Keratinocyte (primary cell): ENCODE results near the gene INHA. TPM values are rescaled to one million over a fixed set of nuclear protein-coding genes. Genes with fewer than 3 reads are reported as not detected.

Source experiments
- DNase-seq: peaks from one replicate; pipeline ENCODE4 v3.0.0-alpha.2; 2011; ENCODE audit warnings: low read depth, missing footprints, low spot score
- FAIRE-seq: peaks from 2 replicates; lab custom pipeline; 2011; peaks lifted over from hg19 to GRCh38; lab: Jason Lieb, UNC
- H2AFZ ChIP-seq: 2 replicates; pipeline ENCODE4 v1.6.0; 2012; ENCODE audit warnings: low read length, control low read depth, inconsistent platforms; ENCODE audit not compliant: control insufficient read depth
- H3K27ac ChIP-seq: 2 replicates; pipeline ENCODE4 v1.5.1; 2011; ENCODE audit warnings: low read length; ENCODE audit not compliant: control insufficient read depth, insufficient read depth
- H3K27me3 ChIP-seq: 3 replicates; pipeline ENCODE4 v1.6.0; 2011; ENCODE audit warnings: low read length; ENCODE audit not compliant: control insufficient read depth, insufficient read depth; ENCODE audit errors: extremely low read depth
- H3K36me3 ChIP-seq, 2 experiments: 2 replicates in 1 of 2; 3 replicates in 1 of 2; pipeline ENCODE4 v1.5.1; 2011; ENCODE audit warnings: low read length in 2 of 2, mild to moderate bottlenecking in 1 of 2; ENCODE audit not compliant: control insufficient read depth in 2 of 2, insufficient read depth in 2 of 2; ENCODE audit errors: extremely low read depth in 1 of 2
- H3K4me1 ChIP-seq: 3 replicates; pipeline ENCODE4 v1.5.1; 2011; ENCODE audit warnings: low read length; ENCODE audit not compliant: control insufficient read depth, insufficient read depth; ENCODE audit errors: extremely low read depth
- H3K4me2 ChIP-seq: 3 replicates; pipeline ENCODE4 v1.6.0; 2011; ENCODE audit warnings: low read depth, low read length; ENCODE audit not compliant: control insufficient read depth, insufficient read depth; ENCODE audit errors: extremely low read depth
- H3K4me3 ChIP-seq, 3 experiments: fragments of 200-600 bp in 1 of 3; sonication (generic) in 1 of 3; 2 replicates in 2 of 3; 3 replicates in 1 of 3; pipeline ENCODE4 v1.5.1; 2011 to 2016; ENCODE audit warnings: low read length in 3 of 3, mild to moderate bottlenecking in 3 of 3, control low read depth in 2 of 3, inconsistent platforms in 1 of 3, low read depth in 1 of 3, mixed read lengths in 1 of 3, mixed run types in 1 of 3, moderate library complexity in 1 of 3; ENCODE audit not compliant: control insufficient read depth in 2 of 3, insufficient read depth in 2 of 3; ENCODE audit errors: extremely low read depth in 1 of 3
- H3K79me2 ChIP-seq: 2 replicates; pipeline ENCODE4 v1.6.0; 2012; ENCODE audit warnings: low read length; ENCODE audit not compliant: control insufficient read depth, insufficient read depth
- H3K9ac ChIP-seq: 3 replicates; pipeline ENCODE4 v1.6.0; 2011; ENCODE audit warnings: low read length; ENCODE audit not compliant: control insufficient read depth, insufficient read depth; ENCODE audit errors: extremely low read depth
- H3K9me1 ChIP-seq: 3 replicates; pipeline ENCODE4 v1.6.0; 2011; ENCODE audit warnings: low read length; ENCODE audit not compliant: control insufficient read depth, insufficient read depth; ENCODE audit errors: extremely low read depth
- H3K9me3 ChIP-seq: 2 replicates; pipeline ENCODE4 v1.5.1; 2012; ENCODE audit warnings: low read depth, low read length; ENCODE audit not compliant: control insufficient read depth
- H4K20me1 ChIP-seq: 3 replicates; pipeline ENCODE4 v1.6.0; 2011; ENCODE audit warnings: low read length; ENCODE audit not compliant: control insufficient read depth, insufficient read depth; ENCODE audit errors: extremely low read depth
- CTCF ChIP-seq, 3 experiments: IDR thresholded peaks in 1 of 3; conservative IDR thresholded peaks in 1 of 3; optimal IDR thresholded peaks in 1 of 3; 2 replicates in 2 of 3; 3 replicates in 1 of 3; pipeline versions ENCODE3 to v1.5.1; 2011; ENCODE audit warnings: low read length in 3 of 3, mild to moderate bottlenecking in 3 of 3, moderate library complexity in 2 of 3, control low read depth in 1 of 3, inconsistent platforms in 1 of 3; ENCODE audit not compliant: insufficient read depth in 2 of 3; ENCODE audit errors: extremely low read depth in 1 of 3
- EZH2 ChIP-seq: IDR thresholded peaks from one replicate; pipeline ENCODE4 v1.6.1; 2012; ENCODE audit warnings: inconsistent platforms, mild to moderate bottlenecking, low read length, moderate library complexity
- dilution Hi-C: fragments of 300-500 bp; cut with MboI; formaldehyde crosslinking; loops from one replicate; pipeline ENCODE4 v1.7.0; 2020; ENCODE audit warnings: low sequenced_read_pairs; ENCODE audit not compliant: extremely low pct_ligation_motif_present
- polyA plus RNA-seq, 5 experiments: library from polyadenylated mRNA; depleted of rRNA in 3 of 5; stranded (reverse) in 3 of 5; stranded (forward) in 1 of 5; unstranded in 1 of 5; fragments of >200 nt; gene quantifications; 1 replicate in 1 of 5; 2 replicates in 3 of 5; 3 replicates in 1 of 5; pipeline versions ENCODE4 v1.2.1 to v1.2.3, GENCODE V29; 2011 to 2012; ENCODE audit warnings: missing spikeins in 2 of 5, low read depth in 1 of 5, low replicate concordance in 1 of 5

The INHA gene
- polyA plus RNA-seq, 1 donor (not counting 4 experiments of a cell fraction or from before 2014, with no cell fraction given) = 0.18 TPM

GRCh38 chr2:219538504-219538951 is 33.6 kb upstream of the INHA start:
- H3K27me3 ChIP-seq = no peaks in the 10 kb centered on the region
- TF ChIP-seq CTCF (optimal IDR thresholded peaks at IDR 0.05 in 1 of 3, IDR thresholded peaks at IDR 0.05 in 1 of 3, conservative IDR thresholded peaks at IDR 0.05 in 1 of 3; ENCODE audit: extremely low read depth in 1 of 3, insufficient read depth in 2 of 3, low read length in 3 of 3) (no peak), EZH2 (no peak)
- no peak overlapping the region for H3K27ac ChIP-seq
- no peak overlapping the region for H3K9ac ChIP-seq
- DNase-seq (no peak), FAIRE-seq (no peak)
- no peak overlapping the region for H2AFZ ChIP-seq
- peaks cover 20% of the 10 kb centered on the region for H3K4me1 ChIP-seq
- H4K20me1 ChIP-seq = peaks cover 10% of the 10 kb centered on the region
- dilution Hi-C loops = no loop called here
- H3K4me3 ChIP-seq = no peak overlapping the region
- no peak overlapping the region for H3K4me2 ChIP-seq
- H3K9me1 ChIP-seq = no peaks in the 10 kb centered on the region
- H3K79me2 ChIP-seq = peaks cover 33% of the 10 kb centered on the region
- H3K9me3 ChIP-seq = no peaks in the 10 kb centered on the region
- peaks cover 20 to 23% of the 10 kb centered on the region in 2 experiments for H3K36me3 ChIP-seq

DNA sequence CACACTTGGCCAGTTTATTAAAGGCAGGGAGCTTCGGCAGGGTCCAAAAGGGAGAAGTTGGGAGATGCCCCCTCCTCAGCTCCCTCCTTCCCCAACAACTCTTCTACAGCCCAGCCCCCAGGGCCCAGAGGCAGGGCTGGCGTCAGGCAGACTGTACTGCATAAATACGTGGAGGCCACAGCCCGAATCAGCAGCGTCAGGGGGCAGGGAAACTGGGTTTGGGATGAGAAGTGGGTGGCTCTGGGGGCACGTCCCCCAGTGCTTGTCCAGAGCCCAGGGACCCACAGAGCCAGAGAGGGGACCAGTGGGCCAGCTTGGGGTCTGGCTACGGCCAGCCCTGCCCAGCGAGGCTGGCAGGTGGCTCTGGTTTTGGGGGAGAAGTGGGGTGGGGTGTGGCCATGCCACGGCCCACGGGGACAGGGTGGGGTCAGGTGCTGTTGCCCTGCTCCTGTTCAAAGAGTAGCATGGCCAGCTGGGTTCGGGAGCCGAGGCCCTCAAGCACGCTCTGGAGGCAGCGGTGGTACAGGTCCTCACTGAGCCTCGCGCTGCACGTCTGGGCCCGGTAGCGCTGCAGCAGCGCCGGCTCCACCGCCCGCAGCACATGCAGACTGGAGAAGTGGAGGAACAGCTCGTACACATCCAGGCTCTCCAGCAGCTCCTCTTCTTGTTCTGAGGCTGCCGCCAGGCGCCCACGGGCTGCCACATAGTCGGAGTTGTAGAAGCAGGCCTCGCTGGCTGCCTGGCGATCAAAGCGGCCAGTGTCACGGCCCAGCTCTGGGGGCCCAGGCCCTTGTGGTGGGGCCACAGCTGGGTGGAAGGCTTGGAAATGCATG is 32.9 kb upstream of the INHA start:
- no peak for FAIRE-seq

More for the DNA sequence above, 32.9 kb upstream of the INHA start:
- DNase-seq = no peak
- no peak overlapping the region for H3K4me2 ChIP-seq
- dilution Hi-C loops = no loop called here
- no peaks in the 10 kb centered on the region for H3K9me3 ChIP-seq
- no peak overlapping the region for H3K27ac ChIP-seq
- H3K9ac ChIP-seq = no peak overlapping the region
- peaks cover 33% of the 10 kb centered on the region for H3K79me2 ChIP-seq
- no peaks in the 10 kb centered on the region for H3K27me3 ChIP-seq
- no peak overlapping the region for H2AFZ ChIP-seq
- TF ChIP-seq EZH2 (no peak), CTCF (optimal IDR thresholded peaks at IDR 0.05 in 1 of 3, IDR thresholded peaks at IDR 0.05 in 1 of 3, conservative IDR thresholded peaks at IDR 0.05 in 1 of 3; ENCODE audit: extremely low read depth in 1 of 3, insufficient read depth in 2 of 3, low read length in 3 of 3) (no peak)
- peaks cover 20 to 23% of the 10 kb centered on the region in 2 experiments for H3K36me3 ChIP-seq
- H4K20me1 ChIP-seq = peaks cover 10% of the 10 kb centered on the region
- H3K4me1 ChIP-seq = peaks cover 20% of the 10 kb centered on the region
- no peaks in the 10 kb centered on the region for H3K9me1 ChIP-seq
- H3K4me3 ChIP-seq = no peak overlapping the region
